GM12892 (cell line): ENCODE results near the gene BTRC.

Experiments
- POLR2A ChIP-seq: IDR thresholded peaks from 2 replicates; pipeline ENCODE4 v1.6.1; 2011; ENCODE audit warnings: low read depth, low read length, control low read depth
- POLR2AphosphoS5 ChIP-seq: IDR thresholded peaks from 2 replicates; pipeline ENCODE4 v1.6.1; 2011; ENCODE audit warnings: low read depth, low read length, control low read depth

DNA sequence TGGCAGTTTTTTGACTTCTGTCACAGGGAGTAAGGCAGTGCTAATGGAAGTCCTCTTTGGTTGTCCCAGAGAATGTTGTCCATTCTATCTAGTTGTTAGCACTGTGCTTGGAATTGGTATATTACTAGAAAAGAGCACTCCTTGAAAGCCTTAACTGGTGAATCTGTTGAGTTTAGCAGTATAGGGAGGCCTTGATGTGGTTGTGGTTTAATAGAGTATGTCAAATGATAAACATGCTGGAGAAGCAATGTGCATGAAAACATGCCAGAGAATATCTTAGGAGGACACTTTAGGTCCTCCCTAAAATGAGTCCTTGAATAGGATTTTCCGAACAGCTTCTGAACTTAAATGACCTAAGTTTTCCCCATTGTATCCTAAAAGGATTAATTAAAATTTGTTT is 98.6 kb downstream of the BTRC start:
- TF ChIP-seq POLR2AphosphoS5: no peak
- TF ChIP-seq POLR2A: no peak
